NCI-H524 (cell line): ENCODE data around the gene C1orf116.

Source experiments
- DNase-seq, 2 experiments: peaks; one replicate each; lab custom pipeline; 2025; lab: John Stamatoyannopoulos, UW

The C1orf116 gene

DNA sequence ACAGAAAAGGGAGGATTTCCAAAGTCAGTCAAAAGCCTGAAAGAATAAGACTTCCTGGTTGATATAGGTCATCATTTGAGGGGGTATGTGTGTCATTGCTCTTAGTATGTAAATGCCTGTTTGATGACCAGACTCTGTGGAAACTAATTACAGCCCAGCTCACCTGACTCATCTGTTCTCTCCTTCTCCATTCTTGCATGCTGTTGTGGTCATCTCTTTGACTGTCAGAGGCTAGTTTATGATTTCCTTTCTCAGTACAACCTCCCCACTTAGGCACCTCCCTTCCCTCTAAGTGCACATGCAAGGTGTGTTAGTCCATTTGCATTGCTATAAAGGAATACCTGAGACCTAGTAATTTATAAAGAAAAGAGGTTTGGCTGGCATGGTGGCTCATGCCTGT, 2.4 kb upstream of the C1orf116 start:
- no peak for DNase-seq

DNA sequence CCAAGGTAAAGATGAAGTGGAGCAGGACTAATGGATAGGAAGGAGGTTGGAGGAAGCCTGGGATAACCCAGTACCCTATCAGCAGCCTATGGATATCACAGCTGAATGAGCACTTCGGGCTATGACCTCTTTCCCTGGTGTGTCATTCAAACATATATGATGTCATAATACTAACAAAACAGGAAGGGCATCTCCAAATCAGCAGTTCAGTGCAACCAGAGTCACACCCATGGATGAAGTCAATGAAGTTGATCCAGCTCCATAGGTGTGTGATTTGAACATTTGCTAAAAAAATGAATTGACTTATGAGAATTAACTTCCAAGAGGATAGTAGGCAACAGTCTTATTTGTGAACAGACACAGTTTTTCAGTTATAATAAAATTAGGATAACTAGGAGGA, 1.7 kb upstream of the C1orf116 start:
- no peak for DNase-seq

DNA sequence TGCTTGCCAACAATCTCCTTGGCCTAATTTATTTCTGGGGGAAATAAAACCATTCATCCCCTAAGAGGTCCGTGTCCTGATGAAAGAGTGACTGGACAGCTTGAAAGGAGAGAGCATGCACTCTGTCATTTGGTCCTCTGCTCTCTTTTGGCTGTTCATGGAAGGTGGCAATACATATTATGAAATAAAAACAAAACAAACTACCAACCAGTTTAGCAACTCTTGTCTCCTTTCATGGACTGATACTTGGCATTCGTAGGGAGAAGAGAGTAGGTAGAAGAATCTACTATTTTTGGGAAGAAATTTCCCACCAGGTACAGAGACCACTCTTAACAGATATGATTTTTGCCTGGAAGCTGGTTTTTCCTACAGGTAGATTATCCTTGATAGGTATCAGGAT, 746 bp upstream of the C1orf116 start:
- no peak for DNase-seq

DNA sequence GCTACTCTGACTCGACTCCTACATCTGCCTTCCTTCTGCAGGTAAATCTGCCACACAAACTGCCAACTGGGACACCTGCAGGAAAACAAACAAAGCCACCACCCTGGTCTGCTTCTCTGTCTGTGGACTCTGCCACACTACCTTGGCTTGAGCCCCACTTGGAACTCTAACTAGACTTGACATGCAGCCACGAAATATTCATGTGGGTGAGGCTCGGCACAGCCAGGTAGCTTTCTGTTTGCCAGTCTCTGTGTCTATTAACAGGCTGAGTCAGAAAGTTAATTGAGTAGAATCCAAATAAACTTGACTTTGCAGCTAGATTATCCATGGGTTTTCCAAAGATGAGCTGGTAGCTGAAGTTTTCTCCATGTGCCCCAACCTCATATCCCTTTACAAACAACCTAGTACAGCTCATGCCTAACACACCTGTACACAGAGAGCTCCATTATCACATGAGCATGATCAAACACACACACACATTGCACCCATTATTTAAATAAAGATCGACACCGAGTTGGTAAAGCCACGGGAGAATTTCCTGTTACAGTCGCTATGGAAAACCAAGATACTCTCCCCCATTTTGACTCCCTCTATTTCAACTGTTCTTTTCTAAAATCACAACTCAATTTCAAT, 808 bp downstream of the C1orf116 start:
- no peak for DNase-seq

DNA sequence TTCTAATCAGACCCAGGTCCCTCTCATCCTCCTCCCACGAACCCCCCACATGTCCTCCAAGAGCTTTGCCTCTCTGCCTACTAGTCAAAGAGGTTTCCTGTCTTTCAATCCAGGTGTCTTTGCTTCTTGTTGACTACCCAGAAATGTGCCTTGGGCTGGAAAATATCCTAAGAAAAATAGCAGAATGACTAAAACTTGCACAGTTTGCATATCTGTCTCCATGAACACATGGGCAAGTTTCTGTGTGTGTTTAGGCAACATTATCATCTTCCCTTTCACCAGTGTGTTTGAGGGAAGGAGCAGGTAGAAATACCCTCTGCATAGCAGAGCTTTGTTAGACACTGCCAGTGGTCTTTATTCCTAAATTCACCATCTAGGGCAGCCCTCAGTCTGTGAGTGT, 1.5 kb downstream of the C1orf116 start:
- DNase-seq, result no peak

DNA sequence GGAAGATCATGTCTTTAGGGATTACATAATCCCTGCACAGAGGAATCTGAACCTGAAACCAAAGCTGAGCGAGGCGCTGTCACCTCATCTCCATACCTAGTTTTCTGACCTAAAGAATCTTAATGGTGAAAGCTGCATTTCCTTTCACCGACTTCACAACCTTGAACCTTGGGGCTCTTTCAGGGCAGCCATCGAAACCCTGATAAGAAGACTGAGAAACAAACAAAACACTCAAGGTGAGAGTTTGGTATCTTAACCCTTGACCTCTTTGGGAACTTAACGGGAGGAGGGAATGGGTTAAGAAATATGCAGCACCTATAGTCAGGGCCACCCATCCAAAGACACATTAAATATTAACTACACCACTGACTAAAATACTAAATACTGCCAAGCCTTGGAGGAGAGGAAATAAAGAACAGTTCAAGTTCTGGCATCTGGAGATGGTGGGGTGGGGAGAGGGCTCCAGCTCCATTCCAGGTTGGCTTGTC, 2.0 kb downstream of the C1orf116 start:
- DNase-seq, result no peak

DNA sequence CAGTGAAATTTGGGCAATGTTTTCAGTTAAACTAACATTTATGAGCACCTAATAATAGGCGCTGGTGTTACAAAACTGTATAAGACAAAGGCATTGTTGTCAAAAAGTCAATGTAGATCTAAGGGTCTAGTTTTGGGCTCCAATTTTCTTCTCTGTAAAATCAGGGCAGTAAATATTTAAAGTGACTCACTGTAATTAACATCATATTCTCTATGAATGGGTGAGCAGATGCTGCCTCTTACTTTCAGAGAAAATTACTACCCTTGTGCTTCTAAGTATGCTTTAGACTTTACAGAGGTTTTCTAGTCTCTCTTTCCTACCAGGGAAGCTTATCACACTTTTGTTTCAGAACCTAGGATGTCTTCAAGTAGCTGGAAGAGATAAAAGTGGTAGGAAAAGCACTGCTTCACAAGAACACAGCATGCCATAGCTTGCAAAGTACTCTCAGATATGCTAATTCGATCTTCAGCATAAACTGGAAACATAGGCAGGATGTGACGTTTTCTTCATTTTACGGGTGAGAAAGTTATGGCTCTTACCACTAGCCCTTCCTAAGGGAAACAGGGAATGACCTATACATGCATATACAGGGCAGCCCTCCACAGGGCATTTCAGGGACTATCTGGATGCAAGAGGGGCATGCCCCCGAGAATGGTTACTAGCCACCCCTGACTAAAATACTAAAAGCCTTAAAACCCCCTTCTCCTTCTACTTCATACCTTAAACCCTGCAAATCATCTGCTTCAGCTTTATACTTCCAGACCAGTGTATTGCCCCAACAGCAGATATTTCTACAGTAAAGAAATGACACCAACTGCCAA, 2.6 kb downstream of the C1orf116 start:
- DNase-seq, result no peak

DNA sequence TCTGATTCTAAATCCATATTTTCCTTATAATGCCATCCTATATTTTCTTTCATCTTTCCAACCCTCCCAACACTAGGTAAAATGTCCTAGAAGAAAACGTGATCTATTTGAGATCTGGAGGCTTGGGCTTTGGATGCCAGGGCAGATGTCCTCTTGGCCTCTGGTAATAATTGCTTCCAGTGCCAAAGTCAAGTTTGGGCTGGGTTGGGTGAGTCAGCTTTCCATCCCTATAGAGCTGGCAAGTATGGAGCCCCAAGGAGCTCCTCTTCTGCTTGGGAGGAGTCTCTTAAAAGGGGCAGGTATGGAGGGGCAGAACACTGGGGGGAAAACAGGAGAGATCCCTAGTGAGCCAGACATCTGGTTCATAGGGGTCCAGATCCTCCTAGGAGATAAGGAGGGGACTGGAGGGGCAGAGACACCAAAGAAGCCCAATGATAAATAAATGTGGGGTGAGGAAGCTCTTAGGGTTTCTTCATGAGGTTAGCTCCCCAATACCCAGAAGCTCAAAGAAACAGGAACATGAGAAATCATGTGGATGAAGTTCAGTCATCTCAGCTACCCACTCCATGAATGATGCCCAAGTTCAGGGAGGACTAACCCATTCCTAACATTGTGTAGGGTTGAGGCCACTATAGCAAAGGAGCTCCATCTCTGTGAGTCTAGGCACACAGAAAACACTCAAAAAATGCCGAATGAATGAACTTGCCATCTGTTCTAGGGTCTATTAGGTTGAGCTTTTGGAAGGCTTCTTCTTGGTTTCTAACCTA, 3.5 kb downstream of the C1orf116 start:
- no peak for DNase-seq

DNA sequence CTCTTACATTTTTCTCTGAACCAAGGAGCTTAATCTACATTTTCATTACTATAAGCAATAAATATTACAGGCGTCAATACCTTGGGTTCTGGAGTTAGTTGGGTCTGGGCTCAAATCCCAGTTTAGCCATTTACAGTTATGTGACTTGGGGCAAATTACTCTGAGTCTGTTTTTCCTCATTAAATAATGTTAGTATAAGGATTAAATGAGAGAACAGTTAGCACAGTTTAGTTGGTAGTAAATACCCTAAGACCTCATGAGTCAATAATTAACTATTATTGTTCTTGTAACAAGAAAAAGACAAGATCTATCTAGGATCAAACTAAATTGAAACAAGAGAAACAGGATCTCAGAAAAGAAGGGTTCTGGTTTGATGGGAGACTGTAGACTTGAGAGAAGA, 4.6 kb downstream of the C1orf116 start:
- DNase-seq, result no peak

DNA sequence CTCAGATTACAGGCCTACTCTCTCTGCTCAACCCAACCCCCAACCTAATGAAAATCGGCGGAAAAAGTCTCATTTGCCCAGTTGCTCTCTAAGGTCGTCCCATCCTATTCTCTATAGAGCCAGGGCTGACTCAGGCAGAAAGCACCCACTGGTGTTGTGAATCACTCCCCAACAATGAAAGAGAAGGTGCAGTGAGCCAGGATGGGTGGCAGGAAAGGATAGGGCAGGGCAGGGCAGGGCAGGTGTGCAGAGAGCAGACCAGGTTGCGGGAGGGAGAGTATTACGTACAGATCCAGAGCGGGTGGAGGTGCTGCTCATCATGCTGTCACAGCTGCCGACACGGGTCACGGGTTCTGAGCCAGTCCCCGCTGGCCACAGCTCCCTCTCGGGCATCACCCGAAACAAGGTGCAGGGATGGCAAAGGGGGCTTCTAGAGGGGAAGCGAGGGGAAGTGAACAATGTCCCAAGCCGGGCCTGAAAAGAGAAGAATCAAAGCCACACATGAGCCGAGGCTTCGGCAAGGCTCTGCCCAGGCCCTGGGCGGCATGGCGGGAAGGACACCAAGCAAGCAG, 5.3 kb downstream of the C1orf116 start:
- DNase-seq, result no peak

DNA sequence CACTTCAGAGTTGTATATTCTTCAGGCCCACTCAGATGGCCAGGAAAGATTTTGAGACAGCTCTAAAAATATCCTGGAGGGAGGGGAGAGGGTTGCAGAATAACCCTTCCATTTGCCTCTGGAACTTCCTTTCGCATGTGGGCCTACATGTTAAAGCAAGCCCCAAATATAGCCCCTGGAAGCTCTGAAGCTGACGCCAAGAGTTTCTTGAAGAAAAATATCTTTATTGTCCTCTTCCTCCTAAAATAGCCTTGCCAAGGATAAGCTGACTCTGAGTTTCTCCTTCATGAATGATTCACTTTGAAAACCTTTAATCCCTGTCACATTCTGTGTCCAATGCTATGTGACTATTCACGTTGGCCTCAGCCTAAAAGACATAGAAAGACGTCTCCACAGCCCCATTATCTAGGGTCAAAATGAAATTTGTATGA, 6.4 kb downstream of the C1orf116 start:
- no peak for DNase-seq

DNA sequence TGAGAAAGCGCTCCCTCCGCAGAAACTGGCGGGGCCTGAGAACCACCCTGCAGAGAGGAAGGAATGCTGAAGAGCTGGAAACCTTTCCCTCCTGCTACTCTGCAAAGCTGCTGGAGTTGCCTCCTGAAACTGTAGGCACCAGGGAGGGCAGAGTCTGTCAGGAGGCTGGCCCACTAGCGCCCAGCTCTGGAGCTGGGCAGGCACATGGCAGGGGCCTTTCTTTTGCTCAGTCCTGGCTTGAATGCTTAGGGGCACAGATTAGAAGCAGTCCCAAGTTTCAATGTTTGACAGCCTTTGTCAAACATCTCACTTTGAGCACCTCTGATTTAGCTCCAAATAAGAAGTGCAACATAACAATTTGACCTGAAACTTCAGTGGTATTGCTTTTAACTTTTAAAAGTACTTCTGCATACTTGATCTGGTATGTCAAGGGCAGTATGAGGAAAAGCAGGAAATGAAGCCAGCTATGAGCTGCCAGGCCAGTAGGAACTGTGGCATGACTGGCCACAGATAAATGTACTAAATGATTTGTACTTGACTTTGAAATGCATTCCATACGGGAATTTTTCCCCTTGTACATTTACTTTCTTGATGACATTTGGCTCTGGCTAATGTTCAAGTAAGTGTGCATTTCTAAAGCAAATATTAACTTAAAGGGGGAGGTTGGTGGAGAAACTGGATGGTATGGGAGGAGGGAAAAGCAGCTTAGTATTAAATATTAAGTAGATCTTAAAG, 7.2 kb downstream of the C1orf116 start:
- DNase-seq, result no peak

DNA sequence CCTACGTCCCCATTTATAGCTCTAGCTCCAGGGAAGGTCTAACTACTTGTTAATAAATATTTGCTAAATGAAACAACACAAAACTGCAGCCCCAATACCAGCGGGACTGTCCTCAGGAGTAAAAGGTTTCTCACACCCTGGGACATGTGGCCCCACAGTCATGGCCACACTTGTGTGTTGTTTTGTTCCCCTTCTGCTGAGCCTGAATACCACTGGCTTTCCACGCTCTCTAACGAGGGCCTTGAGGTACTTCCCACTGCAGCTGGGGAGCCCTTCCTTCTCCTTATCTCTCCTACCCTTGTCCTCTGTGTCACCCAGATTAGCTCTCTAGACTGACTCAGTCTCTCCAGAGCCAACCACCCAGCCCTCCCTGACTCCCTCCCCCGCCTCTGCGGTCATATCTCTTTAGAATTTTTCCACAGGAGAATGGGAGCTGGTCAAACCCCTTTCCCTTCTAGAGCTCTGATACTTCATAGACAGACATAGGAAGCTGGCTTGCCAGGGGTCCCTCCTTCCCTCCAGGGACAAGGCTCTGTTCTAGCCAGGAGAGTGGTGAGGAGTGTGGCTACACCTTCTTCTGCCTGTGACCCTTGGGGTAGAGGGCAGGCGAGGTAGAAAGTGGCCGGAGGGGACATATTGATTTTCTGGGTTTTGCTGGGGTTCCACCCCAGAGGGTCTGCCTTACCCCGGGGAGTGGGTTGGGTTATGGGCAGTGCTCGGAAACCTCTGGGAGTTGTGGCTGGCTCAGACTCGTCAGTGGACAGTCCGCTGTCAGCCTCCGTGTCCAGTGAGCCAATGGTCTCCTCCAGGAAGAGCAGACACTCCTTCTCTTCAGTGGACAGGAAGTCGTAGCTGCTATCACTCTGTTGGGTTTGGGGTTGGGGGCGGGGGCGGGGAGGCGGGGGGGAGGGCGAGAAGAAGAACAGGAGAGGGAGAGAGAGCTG, 8.1 kb downstream of the C1orf116 start:
- no peak for DNase-seq

DNA sequence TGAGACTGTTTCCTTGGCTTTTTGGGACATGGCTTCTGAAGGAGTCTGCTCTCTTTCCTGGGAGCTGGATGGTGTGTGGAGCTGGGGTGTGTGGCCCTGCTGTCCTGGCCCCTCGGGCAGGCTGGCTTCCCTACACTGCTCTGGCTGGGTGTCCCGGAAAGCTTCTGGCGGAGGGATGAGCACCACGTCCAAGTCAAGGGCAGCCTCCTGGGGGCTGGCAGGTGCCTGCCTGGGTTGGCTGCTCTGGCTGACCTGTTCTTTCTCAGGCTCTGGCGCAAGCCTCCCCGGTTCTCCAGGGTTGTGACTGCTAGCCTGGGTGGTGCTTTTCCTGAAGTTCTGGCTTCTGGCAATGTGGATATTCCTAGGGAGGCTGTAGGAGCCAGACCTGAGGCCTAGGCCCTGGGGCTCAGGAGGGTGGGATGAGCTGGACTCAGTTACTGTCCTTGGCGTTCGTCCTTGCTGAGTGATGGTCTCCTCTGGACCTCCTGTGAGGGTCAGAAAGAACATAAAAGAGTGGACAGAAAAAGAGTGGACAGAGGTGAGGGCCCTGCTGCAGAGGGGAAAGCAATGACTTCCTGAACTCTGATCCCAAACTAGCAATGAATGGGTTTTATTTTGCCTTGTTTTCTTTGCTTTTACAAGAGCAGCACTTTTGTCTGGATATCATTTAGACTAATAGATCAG, 9.4 kb downstream of the C1orf116 start:
- no peak for DNase-seq

DNA sequence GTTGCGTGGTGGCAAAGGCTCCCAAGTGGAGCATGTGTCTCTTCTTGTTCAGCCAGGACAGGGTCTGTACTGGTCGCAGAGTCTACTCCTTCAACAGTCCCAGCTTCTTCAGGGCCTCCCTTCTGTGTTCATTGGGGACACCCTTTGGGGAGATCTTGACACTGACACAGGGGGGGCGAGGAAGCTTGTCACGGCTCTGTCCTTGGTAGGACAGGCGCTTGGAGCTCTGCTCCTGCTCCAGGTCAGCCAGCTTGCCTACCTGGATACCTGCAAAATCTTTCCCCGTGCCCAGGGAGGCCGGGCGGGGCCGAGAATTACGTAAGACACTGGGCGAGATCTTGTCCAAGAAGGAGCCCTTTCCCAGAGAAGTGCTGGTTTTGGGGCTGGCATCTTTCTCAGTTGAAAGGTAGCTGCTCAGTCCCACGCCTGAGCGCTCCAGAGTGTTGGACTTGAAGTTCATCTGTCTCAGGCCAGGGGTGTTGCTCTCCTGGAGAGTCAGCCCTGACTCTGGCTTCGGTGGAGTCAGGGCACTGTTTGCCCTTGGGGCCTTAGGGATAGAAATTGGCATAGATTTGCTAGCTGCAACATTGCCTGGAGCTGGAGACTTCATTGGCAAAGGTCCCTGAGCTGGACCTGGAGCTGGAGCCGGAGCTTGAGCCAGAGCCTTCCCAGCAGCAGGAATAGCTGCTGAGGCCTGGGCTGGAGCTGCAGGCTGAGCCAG, 10.5 kb downstream of the C1orf116 start:
- no peak for DNase-seq

DNA sequence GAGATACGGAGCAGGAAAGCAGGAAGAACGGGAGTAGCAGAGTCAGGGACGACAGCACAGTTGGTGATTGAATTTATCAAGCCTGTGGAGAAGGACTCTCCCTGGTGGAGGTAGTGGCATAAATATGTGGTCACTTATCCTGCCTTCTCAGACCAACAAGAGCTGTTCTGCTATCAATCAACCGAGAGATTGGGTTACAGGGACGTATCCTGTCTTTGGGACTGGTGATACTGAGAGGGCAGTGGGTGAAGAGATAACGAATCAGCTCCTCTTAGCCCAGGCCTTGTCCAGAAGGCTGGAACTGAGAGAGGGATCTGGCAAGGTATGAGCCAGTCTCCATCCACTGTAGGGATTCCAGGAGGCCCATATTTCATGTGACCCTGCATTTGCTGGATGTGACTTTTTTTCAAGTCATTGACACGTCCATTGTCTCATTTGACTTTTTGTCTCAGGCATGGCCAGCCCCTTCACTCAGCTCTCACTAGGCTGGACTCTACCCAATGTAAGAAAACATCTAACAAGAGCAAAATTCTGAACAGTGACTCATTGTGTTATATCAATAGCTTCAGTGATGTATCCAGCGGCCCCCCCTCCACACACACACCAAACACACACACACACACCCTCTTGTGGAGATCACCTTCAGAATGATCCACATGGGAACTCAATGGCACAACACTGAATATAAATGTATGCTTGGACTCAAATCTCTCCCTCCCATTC, 11.3 kb downstream of the C1orf116 start:
- no peak for DNase-seq

DNA sequence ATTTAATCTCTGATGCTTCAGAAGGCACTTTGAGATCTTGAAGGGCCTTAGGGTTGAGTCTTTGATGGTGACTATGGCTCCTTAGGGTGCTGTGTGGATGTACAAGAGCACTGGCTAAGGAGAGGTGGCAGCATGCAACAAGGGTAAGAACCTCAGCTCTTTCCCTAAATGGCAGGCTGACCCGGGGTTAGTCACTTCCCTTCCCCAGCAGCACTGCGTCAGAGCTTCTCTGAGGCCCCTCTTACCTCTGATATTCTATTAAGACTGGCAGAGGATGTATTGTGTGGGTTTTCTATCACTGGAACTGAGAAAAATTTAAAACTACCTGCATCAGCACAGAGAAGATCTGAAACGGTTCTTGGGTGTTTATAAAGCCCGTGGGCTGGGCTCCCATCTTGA, 11.8 kb downstream of the C1orf116 start:
- no peak for DNase-seq

DNA sequence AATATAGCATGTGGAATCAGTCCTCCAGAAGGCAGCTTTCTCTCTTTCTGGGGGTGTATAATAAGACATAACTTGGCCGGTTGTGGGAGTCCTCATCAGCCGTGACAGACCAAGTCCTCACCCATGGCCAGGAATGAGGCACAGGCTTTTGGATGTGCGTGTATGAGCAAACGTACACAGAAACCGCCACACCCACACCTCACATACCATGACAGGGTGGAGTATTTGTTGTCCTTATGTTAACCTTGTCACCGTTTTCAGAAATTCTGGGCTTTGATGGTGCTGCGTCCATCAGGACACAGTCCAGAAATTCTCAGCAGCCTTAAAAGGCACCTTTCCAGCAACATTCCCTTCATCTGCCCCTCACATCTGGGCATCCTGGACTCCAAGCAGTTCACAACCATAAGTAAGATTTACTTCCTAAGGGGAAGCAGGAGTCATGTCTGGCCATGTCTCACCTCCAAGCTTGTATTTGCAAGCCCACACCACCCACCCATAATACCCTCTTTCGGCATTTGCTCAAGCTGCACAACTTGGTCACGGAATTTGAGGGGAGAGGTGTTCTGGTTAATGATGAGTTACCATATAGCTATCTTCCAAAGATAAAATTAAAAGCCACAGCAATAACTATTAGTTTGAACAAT, 12.4 kb downstream of the C1orf116 start:
- no peak for DNase-seq
